Common myeloid progenitor, CD34-positive (primary cell): ENCODE measurements around the gene STRN3.

Source experiments
- CTCF ChIA-PET: fragments of 350-600 bp; sonication (Branson Sonifier 250); formaldehyde crosslinking; loops from one replicate; lab custom pipeline; 2021; ENCODE audit warnings: antibody characterized with exemption; lab: Charles Lee
- POLR2A ChIA-PET: fragments of 350-600 bp; sonication (Branson Sonifier 250); formaldehyde crosslinking; loops from one replicate; lab custom pipeline; 2021; ENCODE audit warnings: antibody characterized with exemption; lab: Charles Lee
- DNase-seq, 3 donors: peaks; one replicate each; pipeline versions ENCODE4 v3.0.0 to v3.0.0-alpha.2; 2013
- H3K27ac ChIP-seq, 2 experiments: 1 replicate in 1 of 2; 2 replicates in 1 of 2; pipeline ENCODE4 v1.7.0; 2013; ENCODE audit warnings: inconsistent platforms in 2 of 2, low read length in 2 of 2, mild to moderate bottlenecking in 2 of 2, low read depth in 1 of 2, moderate library complexity in 1 of 2; ENCODE audit not compliant: severe bottlenecking in 2 of 2, insufficient read depth in 1 of 2, poor library complexity in 1 of 2
- H3K27me3 ChIP-seq, 5 experiments: replicated peaks in 2 of 5; 1 replicate in 3 of 5; 2 replicates in 2 of 5; pipeline versions ENCODE4 v1.6.1 to v1.7.0; 2013; ENCODE audit warnings: low read length in 4 of 5, mild to moderate bottlenecking in 2 of 5, moderate library complexity in 2 of 5, inconsistent platforms in 1 of 5; ENCODE audit not compliant: insufficient read depth in 5 of 5, control insufficient read depth in 4 of 5
- H3K36me3 ChIP-seq, 4 experiments: 1 replicate in 2 of 4; 2 replicates in 2 of 4; pipeline versions ENCODE4 v1.6.1 to v1.7.0; 2013; ENCODE audit warnings: low read length in 3 of 4, control low read depth in 1 of 4, mild to moderate bottlenecking in 1 of 4; ENCODE audit not compliant: control insufficient read depth in 4 of 4, insufficient read depth in 4 of 4
- H3K4me1 ChIP-seq, 4 experiments: 1 replicate in 3 of 4; 2 replicates in 1 of 4; pipeline versions ENCODE4 v1.6.1 to v1.7.1; 2013; ENCODE audit warnings: low read length in 3 of 4, mild to moderate bottlenecking in 3 of 4, control low read depth in 1 of 4, inconsistent platforms in 1 of 4, moderate library complexity in 1 of 4; ENCODE audit not compliant: control insufficient read depth in 4 of 4, insufficient read depth in 4 of 4; ENCODE audit errors: control extremely low read depth in 1 of 4
- H3K4me3 ChIP-seq, 7 experiments: 1 replicate in 4 of 7; 2 replicates in 3 of 7; pipeline versions ENCODE4 v1.5.1 to v1.7.0; 2013; ENCODE audit warnings: mild to moderate bottlenecking in 7 of 7, low read length in 6 of 7, moderate library complexity in 6 of 7, inconsistent platforms in 2 of 7, low read depth in 2 of 7, control low read depth in 1 of 7; ENCODE audit not compliant: insufficient read depth in 4 of 7, control insufficient read depth in 1 of 7; ENCODE audit errors: extremely low read depth in 1 of 7
- H3K9me3 ChIP-seq, 5 experiments: 1 replicate in 4 of 5; 2 replicates in 1 of 5; pipeline versions ENCODE4 v1.6.1 to v1.7.1; 2013; ENCODE audit warnings: low read length in 4 of 5, mild to moderate bottlenecking in 2 of 5, inconsistent platforms in 1 of 5, low read depth in 1 of 5, moderate library complexity in 1 of 5; ENCODE audit not compliant: control insufficient read depth in 4 of 5, insufficient read depth in 2 of 5; ENCODE audit errors: control extremely low read depth in 1 of 5
- WGBS: methylation state at CpG from one replicate; pipeline ENCODE4 v1.1.5; 2013; ENCODE audit not compliant: insufficient coverage; 5-methylcytosine and 5-hydroxymethylcytosine counted together

STRN3 gene

DNA sequence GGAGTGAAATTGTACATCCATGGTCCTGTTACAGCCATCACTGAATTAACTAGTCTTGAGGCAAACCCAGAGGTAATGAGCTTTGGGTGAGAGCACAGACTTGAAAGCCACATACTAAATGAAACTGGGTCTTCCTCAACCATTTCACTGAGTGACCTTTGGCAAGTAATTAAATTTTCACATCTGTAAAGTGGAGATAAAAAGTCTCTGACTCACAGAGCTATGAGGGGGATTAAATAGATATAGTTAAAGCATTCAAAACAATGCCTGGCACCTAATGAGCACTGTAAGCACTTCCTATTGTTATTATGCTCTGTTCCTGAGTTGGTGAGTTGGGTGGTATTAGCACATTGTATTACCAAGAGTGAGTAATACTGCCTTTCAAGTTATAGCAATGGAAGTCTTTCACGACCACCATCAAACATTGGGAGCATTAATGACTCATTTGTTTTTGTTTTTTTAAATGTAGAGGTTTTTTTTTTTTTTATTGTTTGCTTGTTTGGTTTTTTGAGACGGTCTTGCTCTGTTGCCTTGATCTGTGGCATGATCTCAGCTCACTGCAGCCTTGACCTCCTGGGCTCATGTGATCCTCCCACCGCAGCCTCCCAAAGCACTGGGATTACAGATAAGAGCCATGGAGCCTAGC is 12.5 kb upstream of the STRN3 start:
- DNase-seq, result peak in 2 of 3 donors; percentile 23 to 45
- Histone ChIP-seq H3K36me3 (peaks cover 0 to 3% (median 0%) of the 10 kb centered on the region in 4 experiments), H3K4me3 (no peak overlapping the region), H3K4me1 (no peaks in the 10 kb centered on the region), H3K9me3 (no peaks in the 10 kb centered on the region), H3K27me3 (no peaks in the 10 kb centered on the region), H3K27ac (peak overlapping the region in 1 of 2 experiments; percentile 37)
- ChIA-PET CTCF (interaction anchor here (0.6 to 1.7 kb wide), 7 partner anchors 11 to 57 kb away, joined by 3 to 5 read pairs (median 3); partner anchors contain the start of genes AP4S1 and STRN3), POLR2A (interaction anchor here (1.8 kb wide), 1 partner anchor 12 kb away, joined by 7 read pairs; the partner anchor contains the start of genes AP4S1 and STRN3)
- 80% methylated on average over 1 of the region's 3 CpGs for WGBS

DNA sequence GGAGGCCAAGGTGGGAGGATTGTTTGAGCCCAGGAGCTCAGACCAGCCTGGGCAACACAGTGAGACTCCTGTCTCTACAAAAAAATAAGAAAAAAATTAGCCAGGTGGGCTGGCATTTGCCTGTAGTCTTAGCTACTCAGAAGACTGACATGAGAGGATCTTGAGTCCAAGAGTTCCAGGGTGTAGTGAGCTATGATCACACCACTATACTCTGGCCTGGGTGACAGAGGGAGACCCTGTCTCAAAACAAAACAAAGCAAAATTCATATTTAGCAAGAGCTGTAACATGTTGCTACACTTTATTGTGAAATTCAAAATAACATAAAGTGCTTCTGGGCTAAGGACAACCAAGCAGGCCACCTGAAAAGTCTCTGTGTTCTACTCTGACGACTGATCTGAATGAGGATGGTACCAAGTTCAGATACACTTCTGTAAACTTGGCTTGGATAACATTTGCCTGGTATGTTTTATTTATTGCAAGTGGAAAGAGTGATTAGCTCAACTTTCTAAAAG is 11.6 kb upstream of the STRN3 start:
- 83% methylated on average over 1 of the region's 1 CpG for WGBS
- DNase-seq, result no peak
- Histone ChIP-seq H3K27me3 (no peaks in the 10 kb centered on the region), H3K4me3 (no peak overlapping the region), H3K27ac (peak overlapping the region in 1 of 2 experiments; percentile 37), H3K4me1 (no peaks in the 10 kb centered on the region), H3K9me3 (no peaks in the 10 kb centered on the region), H3K36me3 (peaks cover 0 to 3% (median 0%) of the 10 kb centered on the region in 4 experiments)
- POLR2A ChIA-PET, result interaction anchor here (1.8 kb wide), 1 partner anchor 11 kb away, joined by 7 read pairs; the partner anchor contains the start of genes AP4S1 and STRN3
- CTCF ChIA-PET, result interaction anchor here (0.6 to 1.7 kb wide), 4 partner anchors 12 to 36 kb away, joined by 3 to 5 read pairs (median 4); partner anchors contain the start of genes AP4S1 and STRN3

DNA sequence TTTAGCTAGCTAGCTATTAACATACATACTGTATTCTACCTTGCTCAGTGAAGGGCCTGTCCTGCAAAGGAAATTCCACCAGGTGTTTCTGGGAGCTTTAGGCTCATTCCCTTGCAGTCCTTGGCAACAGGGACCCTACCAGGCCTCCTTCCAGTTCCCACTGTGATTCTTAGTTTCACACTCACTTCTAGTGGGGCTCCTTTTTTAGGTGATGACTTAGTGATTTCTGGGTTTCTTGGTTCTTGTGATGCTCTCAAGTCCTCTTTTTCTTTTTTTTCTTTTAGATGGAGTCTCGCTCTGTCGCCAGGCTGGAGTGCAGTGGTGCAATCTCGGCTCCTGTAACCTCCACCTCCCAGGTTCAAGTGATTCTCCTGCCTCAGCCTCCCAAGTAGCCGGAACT is 10.4 kb upstream of the STRN3 start:
- Histone ChIP-seq H3K27ac (no peak overlapping the region), H3K27me3 (no peaks in the 10 kb centered on the region), H3K36me3 (peaks cover 0 to 3% (median 0%) of the 10 kb centered on the region in 4 experiments), H3K9me3 (no peaks in the 10 kb centered on the region), H3K4me3 (no peak overlapping the region), H3K4me1 (peaks cover 0 to 3% (median 3%) of the 10 kb centered on the region in 4 experiments)
- no peak for DNase-seq
- ChIA-PET POLR2A (no interaction called here), CTCF (no interaction called here)
- 95% methylated on average over 3 of the region's 4 CpGs for WGBS

DNA sequence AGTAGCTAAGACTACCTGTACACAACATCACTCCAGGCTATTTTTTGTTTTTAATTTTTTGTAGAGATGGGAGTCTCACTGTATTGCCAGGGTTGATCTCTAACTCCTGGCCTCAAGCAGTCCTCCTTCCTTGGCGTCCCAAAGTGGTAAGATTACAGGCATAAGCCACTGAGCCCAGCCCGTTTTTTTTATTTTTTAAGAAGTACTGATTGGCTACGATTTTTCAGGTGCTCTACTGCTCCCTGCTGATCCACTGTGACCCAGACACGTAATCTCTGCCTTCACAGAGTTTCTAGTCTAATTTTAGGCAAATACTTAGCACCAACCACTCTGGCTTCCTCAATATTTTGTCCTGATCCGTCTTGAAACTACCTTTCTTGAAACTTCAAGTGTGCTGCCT is 4.3 kb upstream of the STRN3 start:
- WGBS, result 93% methylated on average over 5 of the region's 5 CpGs
- CTCF ChIA-PET, result no interaction called here

DNA sequence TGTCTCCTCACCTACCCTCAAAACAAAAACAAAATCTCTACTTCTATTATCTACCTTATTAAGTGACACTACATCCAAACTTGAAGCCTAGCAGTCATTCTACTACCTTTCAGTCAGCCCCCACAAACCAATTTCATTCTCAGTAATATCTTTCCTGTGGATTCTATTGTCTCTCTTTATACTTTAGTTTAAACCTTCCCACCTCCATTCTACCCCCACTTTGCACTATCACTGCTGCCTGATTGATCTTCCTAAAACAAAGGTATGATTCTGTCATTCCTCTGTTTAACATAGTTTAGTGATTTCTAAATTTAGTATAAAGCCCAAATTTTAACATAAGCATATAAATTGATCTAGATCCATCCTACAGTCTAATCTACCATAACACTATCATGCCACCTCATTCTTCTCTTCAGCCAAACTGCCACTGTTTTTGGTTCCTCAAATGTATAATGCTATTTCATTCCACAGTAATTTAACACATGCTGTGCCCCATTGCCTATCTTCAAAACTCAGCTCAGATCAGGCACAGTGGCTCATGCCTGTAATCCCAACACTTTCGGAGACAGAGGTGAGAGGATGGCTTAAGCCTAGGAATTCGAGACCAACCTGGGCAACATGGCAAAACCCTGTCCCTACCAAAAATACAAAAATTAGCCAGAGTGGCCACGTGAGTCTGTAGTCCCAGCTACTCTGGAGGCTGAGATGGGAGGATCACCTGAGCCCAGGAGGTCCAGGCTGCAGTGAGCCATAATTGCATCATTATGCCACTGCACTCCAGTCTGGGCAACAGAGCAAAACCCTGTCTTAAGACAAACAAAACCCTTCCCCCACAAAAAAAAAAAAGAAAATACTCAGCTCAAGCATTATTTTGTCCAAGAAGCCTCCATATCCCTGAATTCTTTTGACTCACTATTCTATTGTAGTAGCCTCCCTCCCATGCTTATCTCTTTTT is 3.1 kb upstream of the STRN3 start:
- H3K36me3 ChIP-seq, result no peaks in the 10 kb centered on the region
- no peaks in the 10 kb centered on the region for H3K27me3 ChIP-seq
- WGBS, result no CpG with 5 or more reads among the region's 3 CpGs
- H3K4me1 ChIP-seq, result peaks cover 12 to 48% (median 19%) of the 10 kb centered on the region in 4 experiments
- CTCF ChIA-PET, result interaction anchor here (1.0 kb wide), 1 partner anchor 48 kb away, joined by 3 read pairs; no protein-coding TSS in a partner anchor
- DNase-seq, result peak in 2 of 3 donors; percentile 32 to 51
- H3K9me3 ChIP-seq, result no peaks in the 10 kb centered on the region
- H3K4me3 ChIP-seq, result no peak overlapping the region
- H3K27ac ChIP-seq, result no peak overlapping the region
- POLR2A ChIA-PET, result no interaction called here

More for the DNA sequence above, 4.3 kb upstream of the STRN3 start:
- Histone ChIP-seq H3K4me1 (peaks cover 7 to 38% (median 13%) of the 10 kb centered on the region in 4 experiments), H3K9me3 (no peaks in the 10 kb centered on the region), H3K36me3 (no peaks in the 10 kb centered on the region), H3K27ac (no peak overlapping the region), H3K4me3 (no peak overlapping the region), H3K27me3 (no peaks in the 10 kb centered on the region)
- POLR2A ChIA-PET, result no interaction called here
- no peak for DNase-seq

DNA sequence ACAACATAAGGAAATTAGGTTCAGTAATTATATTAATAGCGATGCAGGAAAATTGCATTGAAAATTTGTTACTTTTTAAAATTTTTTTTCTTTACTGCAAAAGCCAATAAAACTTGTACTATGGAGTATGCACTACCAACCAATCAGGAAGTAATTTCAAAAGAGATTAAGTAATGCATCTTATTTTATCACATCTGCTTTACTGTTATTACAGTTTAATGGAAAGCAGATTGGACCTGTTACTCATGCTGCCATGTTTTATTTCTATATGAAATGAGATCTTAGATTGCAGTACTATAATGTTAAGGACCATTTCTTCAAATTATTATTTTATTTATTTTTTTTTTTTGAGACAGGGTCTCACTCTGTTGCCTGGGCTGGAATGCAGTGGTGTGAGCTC is 1.7 kb upstream of the STRN3 start:
- no peak overlapping the region for H3K4me3 ChIP-seq
- POLR2A ChIA-PET, result no interaction called here
- WGBS, result no CpG with 5 or more reads among the region's 1 CpG
- no peak for DNase-seq
- CTCF ChIA-PET, result interaction anchor here (0.9 to 1.5 kb wide), 4 partner anchors 11 to 55 kb away, joined by 3 to 4 read pairs (median 3); no protein-coding TSS in a partner anchor
- peaks cover 17 to 60% (median 25%) of the 10 kb centered on the region in 4 experiments for H3K4me1 ChIP-seq
- H3K9me3 ChIP-seq, result no peaks in the 10 kb centered on the region
- no peak overlapping the region for H3K27ac ChIP-seq
- no peaks in the 10 kb centered on the region for H3K36me3 ChIP-seq
- no peaks in the 10 kb centered on the region for H3K27me3 ChIP-seq
